K562 (cell line): ENCODE measurements around the gene ZNF18. TPM values are rescaled to one million over a fixed set of nuclear protein-coding genes. Genes with fewer than 3 reads are reported as not detected.
A peak's percentile ranks its signal among the peaks of the same experiment; 100 is the strongest.

ENCODE experiments used
- CBX5 ChIP-seq: IDR thresholded peaks from 2 replicates; pipeline ENCODE4 v1.6.1; 2014; ENCODE audit warnings: low read depth, borderline replicate concordance
- CREM ChIP-seq: IDR thresholded peaks from 2 replicates; pipeline ENCODE4 v1.6.1; 2014; ENCODE audit warnings: antibody characterized with exemption, low read depth
- DDX20 ChIP-seq: fragments of 450-650 bp; IDR thresholded peaks from 2 replicates; pipeline ENCODE4 v1.6.1; 2016; ENCODE audit warnings: missing genetic modification characterization, low read depth, mild to moderate bottlenecking, missing compliant biosample characterization, moderate library complexity
- EHMT2 ChIP-seq: fragments of 450-650 bp; IDR thresholded peaks from 2 replicates; pipeline ENCODE4 v1.6.1; 2018; ENCODE audit warnings: antibody characterized with exemption
- EWSR1 ChIP-seq: fragments of 450-650 bp; IDR thresholded peaks from 2 replicates; pipeline ENCODE4 v1.6.1; 2018; ENCODE audit warnings: borderline replicate concordance, mild to moderate bottlenecking, low read depth, moderate library complexity; ENCODE audit not compliant: partially characterized antibody
- HDAC2 ChIP-seq: fragments of 450-650 bp; IDR thresholded peaks from 2 replicates; pipeline ENCODE4 v1.6.1; 2016; ENCODE audit warnings: mild to moderate bottlenecking
- HMGN3 ChIP-seq: IDR thresholded peaks from 2 replicates; pipeline ENCODE4 v1.6.1; 2011; ENCODE audit warnings: borderline replicate concordance, low read depth, mild to moderate bottlenecking, mixed read lengths, low read length; ENCODE audit not compliant: insufficient read length; ENCODE audit errors: extremely low read depth
- MEIS2 ChIP-seq: fragments of 450-650 bp; IDR thresholded peaks from 2 replicates; pipeline ENCODE4 v1.6.1; 2014; ENCODE audit warnings: mild to moderate bottlenecking; ENCODE audit not compliant: partially characterized antibody
- NFXL1 ChIP-seq: fragments of 450-650 bp; formaldehyde crosslinking; IDR thresholded peaks from 2 replicates; pipeline ENCODE4 v1.4.0; 2021; ENCODE audit warnings: mild to moderate bottlenecking
- PHF8 ChIP-seq: fragments of 200-600 bp; sonication (generic); IDR thresholded peaks from 2 replicates; pipeline ENCODE4 v1.6.1; 2012; ENCODE audit warnings: mixed run types, mild to moderate bottlenecking, inconsistent platforms, low read length, moderate library complexity, borderline replicate concordance
- RBFOX2 ChIP-seq: fragments of 200-400 bp; formaldehyde crosslinking; IDR thresholded peaks from 2 replicates; pipeline ENCODE4 v1.6.1; 2017; ENCODE audit warnings: low read depth, mild to moderate bottlenecking, low read length, moderate library complexity
- RBM25 ChIP-seq: fragments of 200-400 bp; formaldehyde crosslinking; IDR thresholded peaks from 2 replicates; pipeline ENCODE4 v1.6.1; 2018; ENCODE audit warnings: low read length, low read depth, moderate library complexity; ENCODE audit not compliant: severe bottlenecking
- TAF7 ChIP-seq: fragments of 450-650 bp; IDR thresholded peaks from 2 replicates; pipeline ENCODE4 v1.6.1; 2016; ENCODE audit warnings: missing genetic modification characterization, missing compliant biosample characterization
- TEAD1 ChIP-seq, 2 experiments: fragments of 450-650 bp in 1 of 2; sonication (generic) in 1 of 2; formaldehyde crosslinking; IDR thresholded peaks; 2 replicates each; pipeline versions ENCODE4 v1.4.0 to v1.8.0; 2020 to 2022; ENCODE audit warnings: mild to moderate bottlenecking in 2 of 2, missing genetic modification reagents in 1 of 2
- TRIM28 ChIP-seq: fragments of 450-650 bp; IDR thresholded peaks from 2 replicates; pipeline ENCODE4 v1.6.1; 2017
- ZFX ChIP-seq: sonication (generic); formaldehyde crosslinking; IDR thresholded peaks from 2 replicates; pipeline ENCODE4 v1.8.0; 2022; ENCODE audit warnings: mild to moderate bottlenecking, missing genetic modification reagents, moderate library complexity
- ZNF76 ChIP-seq: fragments of 250-450 bp; sonication (Bioruptor Pico); IDR thresholded peaks from 2 replicates; pipeline ENCODE4 v1.4.0; 2020; ENCODE audit warnings: mild to moderate bottlenecking, moderate library complexity, borderline replicate concordance
- polyA plus RNA-seq, 8 experiments: library from polyadenylated mRNA; depleted of rRNA in 4 of 8; stranded (reverse) in 5 of 8; unstranded in 3 of 8; fragments of >200 nt; fragmentation: Nextera tagmentation in 2 of 8; fragmentation: Illumina TruSeq in 1 of 8; extraction: Ambion mirVana in 2 of 8; extraction: Trizol in 1 of 8; gene quantifications; 2 replicates each; pipeline versions ENCODE4 v1.2.1 to v1.2.3, GENCODE V29; 2011 to 2014; ENCODE audit warnings: inconsistent platforms in 1 of 8, missing spikeins in 1 of 8
- total RNA-seq, 7 experiments: library from RNA; depleted of rRNA in 6 of 7; stranded (reverse); fragments of >200 nt in 6 of 7; fragmentation: Illumina TruSeq in 2 of 7; extraction: Trizol in 2 of 7; gene quantifications; 2 replicates each; pipeline versions ENCODE4 v1.2.1 to v1.2.3, GENCODE V29; 2011 to 2021; ENCODE audit warnings: low replicate concordance in 1 of 7
- TF ChIP-seq, protein P1 (sequence below): fragments of 450-650 bp; IDR thresholded peaks from 2 replicates; pipeline ENCODE4 v1.6.1; 2016
- TF ChIP-seq, protein P2 (sequence below): sonication (generic); formaldehyde crosslinking; IDR thresholded peaks from 2 replicates; pipeline ENCODE4 v1.8.0; 2022; ENCODE audit warnings: missing genetic modification reagents, mild to moderate bottlenecking, moderate library complexity, borderline replicate concordance
- TF ChIP-seq, protein P3 (sequence below): fragments of 450-650 bp; formaldehyde crosslinking; IDR thresholded peaks from 2 replicates; pipeline ENCODE4 v1.4.0; 2020; ENCODE audit warnings: mild to moderate bottlenecking, moderate library complexity
- TF ChIP-seq, protein P4 (sequence below): conservative IDR thresholded peaks from 2 replicates; pipeline ENCODE4 v1.6.1; 2011; ENCODE audit warnings: low read depth, mild to moderate bottlenecking, low read length; ENCODE audit not compliant: control insufficient read depth

ZNF18 gene
- total and polyA plus RNA-seq, 9 of the 15 experiments (the other 6 are each of a cell fraction or from before 2014, with no cell fraction given), result 1.1 to 5.0 (median 3.4) TPM

DNA sequence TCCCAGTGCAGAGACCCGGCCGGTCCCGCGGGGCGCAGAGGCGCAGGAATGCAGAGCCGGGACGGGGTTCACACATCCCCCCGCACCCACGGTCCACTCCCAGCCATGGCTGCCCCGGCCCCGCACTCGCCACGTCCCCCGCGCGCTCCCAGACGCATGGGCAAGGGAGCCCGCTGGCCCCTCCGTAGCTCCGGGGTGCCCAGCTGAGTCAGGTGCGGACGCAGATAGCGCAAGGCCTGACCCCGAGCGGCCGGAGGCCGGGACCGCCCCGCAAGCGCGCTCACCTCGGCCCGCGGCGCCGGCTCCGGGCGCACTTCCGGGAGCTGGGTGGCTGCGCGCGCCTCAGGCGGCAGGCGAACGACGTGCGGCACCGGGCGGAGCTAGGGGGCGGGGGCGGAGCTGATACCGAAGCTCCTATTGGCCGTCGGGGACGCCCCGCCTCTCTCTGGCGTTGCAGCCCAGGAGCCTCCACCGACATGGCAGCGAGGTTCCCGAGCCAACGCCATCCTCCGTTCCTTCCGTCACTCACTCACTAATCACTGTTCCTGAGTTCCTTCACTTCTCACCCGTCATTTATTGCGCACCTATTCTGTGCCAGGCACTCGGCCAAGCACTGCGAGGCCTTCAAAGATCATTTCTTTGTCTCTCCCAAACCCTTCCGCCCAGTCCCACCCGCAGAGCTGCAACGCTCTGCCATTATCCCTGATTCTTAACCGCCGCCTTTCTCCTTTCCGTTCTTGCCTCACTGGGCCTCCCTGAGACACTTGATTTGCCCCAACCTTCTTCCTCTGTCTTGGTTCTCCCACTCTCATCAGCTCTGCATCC is at the start of gene ZNF18 (continued):
- TF ChIP-seq DDX20 (tag) (no peak), CREM (peak; percentile 60), ZNF76 (CRISPR knock-in tag) (no peak), RBM25 (peak; percentile 22), TEAD1 (CRISPR knock-in tag; IDR thresholded peaks at IDR 0.05) (peak in 1 of 2 experiments; percentile 76; a peak in 1 of 4 replicates), TRIM28 (0 out of 2 replicates have a peak, but pooled peaks have one; percentile 29), EHMT2 (peak; percentile 72), TAF7 (peak; percentile 90), EWSR1 (no peak), CBX5 (no peak), HDAC2 (no peak), RBFOX2 (peak; percentile 94), ZFX (CRISPR knock-in tag) (peak; percentile 91), HMGN3 (peak; percentile 37), NFXL1 (CRISPR knock-in tag) (no peak), PHF8 (peak; percentile 96), MEIS2 (peak; percentile 24)
- TF ChIP-seq, protein P1, sequence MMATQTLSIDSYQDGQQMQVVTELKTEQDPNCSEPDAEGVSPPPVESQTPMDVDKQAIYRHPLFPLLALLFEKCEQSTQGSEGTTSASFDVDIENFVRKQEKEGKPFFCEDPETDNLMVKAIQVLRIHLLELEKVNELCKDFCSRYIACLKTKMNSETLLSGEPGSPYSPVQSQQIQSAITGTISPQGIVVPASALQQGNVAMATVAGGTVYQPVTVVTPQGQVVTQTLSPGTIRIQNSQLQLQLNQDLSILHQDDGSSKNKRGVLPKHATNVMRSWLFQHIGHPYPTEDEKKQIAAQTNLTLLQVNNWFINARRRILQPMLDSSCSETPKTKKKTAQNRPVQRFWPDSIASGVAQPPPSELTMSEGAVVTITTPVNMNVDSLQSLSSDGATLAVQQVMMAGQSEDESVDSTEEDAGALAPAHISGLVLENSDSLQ, result peak; percentile 55; the same call in 1 of the 2 replicates
- TF ChIP-seq, protein P2, sequence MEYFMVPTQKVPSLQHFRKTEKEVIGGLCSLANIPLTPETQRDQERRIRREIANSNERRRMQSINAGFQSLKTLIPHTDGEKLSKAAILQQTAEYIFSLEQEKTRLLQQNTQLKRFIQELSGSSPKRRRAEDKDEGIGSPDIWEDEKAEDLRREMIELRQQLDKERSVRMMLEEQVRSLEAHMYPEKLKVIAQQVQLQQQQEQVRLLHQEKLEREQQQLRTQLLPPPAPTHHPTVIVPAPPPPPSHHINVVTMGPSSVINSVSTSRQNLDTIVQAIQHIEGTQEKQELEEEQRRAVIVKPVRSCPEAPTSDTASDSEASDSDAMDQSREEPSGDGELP (CRISPR knock-in tag), result peak; percentile 91
- TF ChIP-seq, protein P3, sequence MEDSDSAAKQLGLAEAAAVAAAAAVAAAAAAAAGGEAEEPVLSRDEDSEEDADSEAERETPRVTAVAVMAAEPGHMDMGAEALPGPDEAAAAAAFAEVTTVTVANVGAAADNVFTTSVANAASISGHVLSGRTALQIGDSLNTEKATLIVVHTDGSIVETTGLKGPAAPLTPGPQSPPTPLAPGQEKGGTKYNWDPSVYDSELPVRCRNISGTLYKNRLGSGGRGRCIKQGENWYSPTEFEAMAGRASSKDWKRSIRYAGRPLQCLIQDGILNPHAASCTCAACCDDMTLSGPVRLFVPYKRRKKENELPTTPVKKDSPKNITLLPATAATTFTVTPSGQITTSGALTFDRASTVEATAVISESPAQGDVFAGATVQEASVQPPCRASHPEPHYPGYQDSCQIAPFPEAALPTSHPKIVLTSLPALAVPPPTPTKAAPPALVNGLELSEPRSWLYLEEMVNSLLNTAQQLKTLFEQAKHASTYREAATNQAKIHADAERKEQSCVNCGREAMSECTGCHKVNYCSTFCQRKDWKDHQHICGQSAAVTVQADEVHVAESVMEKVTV (CRISPR knock-in tag), result no peak
- TF ChIP-seq, protein P4, sequence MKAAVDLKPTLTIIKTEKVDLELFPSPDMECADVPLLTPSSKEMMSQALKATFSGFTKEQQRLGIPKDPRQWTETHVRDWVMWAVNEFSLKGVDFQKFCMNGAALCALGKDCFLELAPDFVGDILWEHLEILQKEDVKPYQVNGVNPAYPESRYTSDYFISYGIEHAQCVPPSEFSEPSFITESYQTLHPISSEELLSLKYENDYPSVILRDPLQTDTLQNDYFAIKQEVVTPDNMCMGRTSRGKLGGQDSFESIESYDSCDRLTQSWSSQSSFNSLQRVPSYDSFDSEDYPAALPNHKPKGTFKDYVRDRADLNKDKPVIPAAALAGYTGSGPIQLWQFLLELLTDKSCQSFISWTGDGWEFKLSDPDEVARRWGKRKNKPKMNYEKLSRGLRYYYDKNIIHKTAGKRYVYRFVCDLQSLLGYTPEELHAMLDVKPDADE, result 0 out of 2 replicates have a peak, but pooled peaks have one; percentile 48
